UCSD-AML1 (cell line): ENCODE results near the gene SVIP.

Experiments
- DNase-seq: peaks from one replicate; lab custom pipeline; 2025; ENCODE audit not compliant: unreplicated experiment; lab: John Stamatoyannopoulos, UW

SVIP gene

DNA sequence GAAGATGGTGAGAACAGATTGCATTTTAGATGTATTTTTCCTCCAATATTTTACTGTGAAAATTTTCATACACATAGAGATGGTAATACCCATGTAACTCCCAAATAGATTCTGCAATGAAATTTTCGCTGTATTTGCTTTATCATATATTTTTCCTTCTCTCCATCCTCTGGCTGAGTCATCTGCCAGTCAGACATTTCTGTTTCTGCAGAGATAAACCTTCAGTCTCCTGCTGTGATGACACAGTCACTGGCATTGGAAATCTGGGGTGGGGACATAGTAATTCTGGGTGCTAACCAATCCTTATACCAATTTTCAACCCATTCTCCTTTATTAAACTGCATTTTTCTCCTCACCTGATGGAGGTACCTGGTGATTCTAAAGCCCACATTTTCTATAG, 33.7 kb downstream of the SVIP start:
- no peak for DNase-seq

DNA sequence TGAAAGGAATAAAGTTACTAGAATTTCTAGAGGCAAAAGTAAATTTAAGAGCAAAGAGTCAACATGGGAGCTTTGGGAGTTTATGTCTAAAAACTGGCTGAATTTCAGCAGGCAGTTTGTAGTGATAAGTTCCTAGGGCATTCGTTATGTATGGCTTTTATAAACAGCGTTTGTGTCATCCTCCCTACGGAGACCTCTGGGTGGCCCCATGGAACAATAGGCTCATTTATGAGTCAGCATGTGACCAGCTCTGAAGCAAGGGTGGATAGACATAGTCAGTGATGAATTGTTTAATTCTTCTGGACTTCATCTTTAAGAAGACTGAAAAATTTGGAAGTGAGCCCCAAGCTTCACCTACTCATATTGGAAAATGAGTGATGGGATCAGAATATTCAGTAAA, 37.1 kb downstream of the SVIP start:
- DNase-seq, result peak; percentile 12

DNA sequence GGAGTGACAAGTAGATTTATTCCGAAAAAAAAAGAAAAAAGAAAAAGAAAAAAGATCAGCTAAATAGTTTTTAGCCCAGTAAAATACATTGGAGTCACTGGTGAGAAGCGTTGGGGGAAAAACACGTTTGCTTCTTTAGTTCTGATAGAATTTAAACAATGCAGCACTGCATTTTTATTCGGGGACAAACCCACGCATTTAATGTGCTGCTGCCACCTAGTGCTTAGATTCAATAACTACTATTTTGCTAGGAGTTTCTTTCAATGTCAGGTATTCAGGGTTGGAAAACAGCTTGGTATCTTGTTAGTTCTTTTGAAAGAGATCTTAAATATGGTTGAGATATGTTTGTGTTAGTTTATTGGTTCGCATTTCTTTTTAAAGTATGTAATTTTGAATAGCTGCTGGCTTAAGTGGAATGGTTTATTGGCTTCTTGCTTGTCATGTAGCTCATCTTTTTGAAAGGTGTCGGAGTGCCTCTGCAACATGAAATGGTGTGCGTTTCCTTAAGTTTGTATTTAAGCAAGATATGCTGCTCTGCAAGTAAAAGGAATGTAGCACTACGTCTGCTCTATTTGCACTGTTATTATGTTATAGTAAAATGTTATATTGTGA, 41.9 kb downstream of the SVIP start:
- no peak for DNase-seq

DNA sequence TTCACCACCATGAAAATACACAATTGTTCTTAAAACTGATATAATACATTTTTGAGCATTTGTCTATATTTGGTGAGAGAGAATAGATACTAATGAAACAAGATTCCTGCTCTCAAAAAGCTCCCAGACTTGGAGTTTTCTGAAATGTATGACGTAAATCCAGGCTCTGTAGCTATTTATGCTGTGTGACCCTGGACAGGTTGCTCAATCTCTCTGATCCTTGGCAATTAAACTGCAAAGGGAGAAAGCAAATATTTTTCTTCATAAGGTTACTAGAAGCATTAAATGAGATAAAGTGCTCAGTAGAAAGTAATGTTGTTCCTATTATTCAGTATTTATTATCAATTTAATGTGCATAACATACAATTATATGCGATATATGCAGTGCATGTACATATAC, 42.5 kb downstream of the SVIP start:
- no peak for DNase-seq

DNA sequence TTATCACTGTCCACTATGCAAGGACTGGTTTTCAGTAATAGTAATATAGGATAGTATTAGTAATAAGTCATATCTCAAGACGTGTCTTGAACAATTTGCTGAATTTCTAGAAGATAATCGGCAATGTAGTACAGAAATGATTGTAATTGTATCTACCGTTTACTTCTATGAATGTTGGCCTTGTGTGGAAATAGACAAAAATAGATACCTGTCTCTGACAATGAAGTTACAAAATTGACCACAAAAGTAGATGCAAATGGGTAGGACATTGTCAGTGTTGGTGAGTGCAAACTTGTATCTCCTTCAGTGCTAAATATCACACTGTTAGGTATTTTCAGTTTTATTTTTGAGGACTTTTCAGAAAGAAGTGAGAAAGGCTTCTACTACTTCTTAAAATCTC, 43.1 kb downstream of the SVIP start:
- DNase-seq, result no peak

DNA sequence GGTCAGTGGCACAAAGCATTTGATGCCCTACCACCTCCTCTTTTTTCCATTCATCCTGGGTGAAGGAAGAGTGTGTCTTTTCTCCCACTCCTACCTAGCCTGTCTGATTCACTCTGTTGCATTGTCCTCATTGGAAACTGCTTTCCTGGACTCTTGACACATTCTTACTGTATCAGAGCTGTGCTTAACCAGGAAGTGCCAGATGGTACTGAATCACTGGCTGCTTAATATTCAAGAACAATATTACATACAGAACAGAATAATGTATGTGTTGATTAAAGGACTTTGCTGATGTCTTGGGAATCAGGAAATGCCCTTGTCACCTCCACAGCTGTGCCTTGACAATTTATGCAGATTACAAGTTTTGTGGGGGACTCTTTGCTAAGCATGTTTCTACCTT, 44.4 kb downstream of the SVIP start:
- no peak for DNase-seq

DNA sequence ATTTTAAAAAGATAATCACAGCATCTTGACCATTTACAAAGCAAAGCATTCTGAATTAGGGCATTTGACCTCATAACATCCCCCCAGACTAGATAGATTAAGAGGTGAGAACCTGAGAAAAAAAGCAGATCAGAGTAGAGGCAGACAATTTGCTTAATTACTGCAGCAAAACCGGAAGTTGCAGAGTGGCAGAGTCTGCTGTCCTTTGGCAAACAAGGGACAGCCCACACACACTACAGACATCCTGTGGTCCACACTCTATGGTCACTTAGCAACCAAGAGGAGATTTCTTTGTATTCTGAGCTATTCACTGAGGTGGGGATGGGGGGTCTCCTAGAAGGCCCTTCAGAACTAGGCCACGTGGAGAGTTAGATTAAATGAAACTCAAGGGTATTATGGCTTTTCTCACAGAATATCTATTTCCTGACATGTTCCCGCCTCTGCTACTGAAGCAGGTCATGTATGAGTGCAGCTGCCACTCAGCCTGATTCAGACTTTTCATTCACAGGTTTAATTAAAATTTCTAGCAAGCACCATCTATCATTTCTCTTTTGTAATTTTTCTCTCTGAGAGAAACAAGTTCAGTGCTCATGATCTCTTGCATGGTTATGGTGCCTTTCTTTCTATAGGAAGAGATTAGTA, 48.5 kb downstream of the SVIP start:
- no peak for DNase-seq

DNA sequence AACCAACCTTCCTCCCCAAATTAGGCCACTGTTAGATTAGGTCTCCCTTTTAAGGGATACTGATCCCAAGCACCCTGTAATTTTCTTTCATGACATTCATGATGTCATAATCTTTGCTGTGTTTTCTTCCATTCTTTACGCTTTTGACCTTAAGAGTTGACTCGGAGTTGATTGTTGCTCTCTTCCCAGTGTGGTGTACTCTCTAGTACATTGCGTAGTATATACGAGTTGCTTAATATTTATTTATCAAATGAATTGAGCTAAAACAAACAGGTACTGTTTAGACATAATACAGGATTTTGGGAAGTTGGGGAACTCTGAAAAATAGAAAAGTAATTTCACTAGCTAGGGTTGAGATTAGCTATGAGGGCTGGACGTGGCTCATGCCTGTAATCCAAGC, 49.8 kb downstream of the SVIP start:
- DNase-seq, result no peak

DNA sequence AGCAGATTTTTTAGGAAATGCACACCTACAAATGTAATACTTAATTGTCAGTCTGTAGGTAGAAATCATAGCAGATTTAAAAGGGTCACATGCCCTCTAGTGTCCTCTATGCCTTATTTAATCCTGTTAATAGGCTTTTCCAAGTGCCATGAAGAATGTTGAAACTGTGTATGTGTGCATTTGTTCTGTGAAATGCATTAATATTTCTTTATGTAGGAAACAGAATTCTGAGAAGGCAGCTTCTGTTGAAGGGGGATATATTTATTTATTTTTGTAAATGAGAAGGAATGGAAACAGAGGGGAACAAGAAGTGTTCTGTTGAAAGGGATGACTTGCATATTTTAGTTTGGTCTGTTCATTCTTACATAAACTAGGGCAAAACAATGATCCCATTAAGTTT, 51.0 kb downstream of the SVIP start:
- no peak for DNase-seq

DNA sequence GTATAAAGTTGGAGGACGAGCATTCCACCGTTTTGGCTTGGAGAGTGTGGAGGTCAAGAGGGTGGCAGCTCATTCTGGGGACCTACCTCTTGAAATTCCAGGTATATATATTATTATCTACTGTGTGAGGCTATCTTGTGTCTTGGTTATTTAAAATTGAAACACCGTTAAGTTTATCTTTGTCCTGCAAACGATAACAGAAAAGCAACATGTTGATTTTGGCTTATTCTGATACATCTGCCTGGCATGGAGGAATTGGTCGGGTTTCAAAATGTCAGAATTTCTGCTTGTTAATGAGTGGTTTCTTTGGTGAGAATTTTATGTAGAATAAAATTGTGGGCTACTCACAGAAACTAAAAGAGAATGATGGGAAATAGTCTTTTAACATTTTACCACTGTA, 54.4 kb downstream of the SVIP start:
- no peak for DNase-seq

DNA sequence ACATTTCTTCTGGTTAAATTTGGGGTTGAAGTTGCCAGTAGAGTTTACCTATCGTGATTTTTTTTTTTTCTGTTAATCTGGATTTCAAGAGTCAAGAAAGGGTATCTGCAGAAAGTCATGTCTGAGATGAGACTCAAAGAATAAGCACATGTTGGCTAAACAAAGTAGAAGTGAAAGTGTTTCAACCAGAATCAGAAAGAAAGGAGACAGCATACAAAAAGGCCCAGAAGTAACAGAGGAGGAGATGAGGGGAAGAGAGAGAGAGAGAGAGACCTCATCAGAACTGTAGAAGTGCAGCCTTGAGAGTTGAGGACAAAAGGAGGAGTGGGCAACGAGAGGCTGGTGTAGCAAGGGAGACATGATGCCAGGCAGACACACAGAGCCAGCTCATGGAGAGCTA, 54.9 kb downstream of the SVIP start:
- no peak for DNase-seq

DNA sequence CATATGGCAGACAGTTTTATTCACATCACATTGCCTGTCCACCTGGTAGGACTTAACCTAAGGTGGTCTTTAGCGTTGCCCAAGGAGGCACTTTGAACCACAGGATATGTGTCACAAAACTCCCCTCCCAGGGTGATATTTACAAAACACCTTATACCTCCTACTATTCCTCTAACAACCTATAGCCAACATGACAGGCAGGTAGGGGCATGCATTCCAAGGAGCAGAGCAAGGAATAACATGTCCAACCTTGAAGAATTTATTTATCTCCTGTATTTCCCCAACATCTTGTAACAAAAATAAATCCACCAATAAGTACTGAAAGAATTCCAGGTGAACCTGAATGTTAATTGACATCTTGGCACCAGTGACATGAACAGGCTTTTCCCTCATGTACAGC, 60.5 kb downstream of the SVIP start:
- DNase-seq, result no peak
